ENCODE data around the gene KRT15.
A peak's percentile ranks its signal among the peaks of the same experiment; 100 is the strongest.

KRT15 gene

GRCh38 chr17:41523225-41523593 lies 4.5 kb upstream of the KRT15 start:
- no peak for DNase-seq

- no peak for DNase-seq
Observed at GRCh38 chr17:41522301-41523224, 3.9 kb upstream of the KRT15 start.

DNA sequence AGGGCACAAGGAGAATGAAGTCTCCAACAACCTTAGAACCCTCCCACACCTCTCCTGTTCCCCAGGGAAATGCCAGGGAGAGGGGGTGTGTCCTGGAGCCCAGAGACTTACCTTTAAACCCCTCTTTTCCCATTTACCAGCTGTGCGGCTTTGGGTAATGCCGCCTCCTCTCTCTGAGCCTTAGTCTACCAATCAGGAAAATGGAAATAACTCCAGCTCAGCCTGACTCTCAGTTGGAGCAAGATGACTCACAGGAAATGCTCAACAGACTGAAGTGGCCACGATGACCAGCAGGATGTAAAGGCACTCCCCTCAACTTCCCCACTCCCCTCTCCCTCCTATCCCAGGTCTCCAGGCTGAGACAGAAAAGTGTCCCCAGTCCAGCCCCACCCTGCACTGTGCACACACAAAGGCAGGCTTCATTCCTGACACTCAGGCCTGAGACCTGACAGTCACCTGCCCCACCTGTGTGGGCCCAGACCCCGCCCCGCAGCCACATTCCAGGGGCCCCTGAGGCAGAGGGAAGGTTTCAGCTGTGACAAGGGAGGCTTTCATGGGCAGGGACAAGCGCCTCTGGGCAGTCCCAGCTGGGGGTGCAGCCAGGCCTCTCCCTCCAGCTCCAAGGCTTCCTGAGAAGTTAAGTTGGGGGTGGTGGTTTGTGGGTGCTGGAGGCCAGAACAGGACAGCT lies 3.0 kb upstream of the KRT15 start:
- DNase-seq, result peak; percentile 7 to 14

DNA sequence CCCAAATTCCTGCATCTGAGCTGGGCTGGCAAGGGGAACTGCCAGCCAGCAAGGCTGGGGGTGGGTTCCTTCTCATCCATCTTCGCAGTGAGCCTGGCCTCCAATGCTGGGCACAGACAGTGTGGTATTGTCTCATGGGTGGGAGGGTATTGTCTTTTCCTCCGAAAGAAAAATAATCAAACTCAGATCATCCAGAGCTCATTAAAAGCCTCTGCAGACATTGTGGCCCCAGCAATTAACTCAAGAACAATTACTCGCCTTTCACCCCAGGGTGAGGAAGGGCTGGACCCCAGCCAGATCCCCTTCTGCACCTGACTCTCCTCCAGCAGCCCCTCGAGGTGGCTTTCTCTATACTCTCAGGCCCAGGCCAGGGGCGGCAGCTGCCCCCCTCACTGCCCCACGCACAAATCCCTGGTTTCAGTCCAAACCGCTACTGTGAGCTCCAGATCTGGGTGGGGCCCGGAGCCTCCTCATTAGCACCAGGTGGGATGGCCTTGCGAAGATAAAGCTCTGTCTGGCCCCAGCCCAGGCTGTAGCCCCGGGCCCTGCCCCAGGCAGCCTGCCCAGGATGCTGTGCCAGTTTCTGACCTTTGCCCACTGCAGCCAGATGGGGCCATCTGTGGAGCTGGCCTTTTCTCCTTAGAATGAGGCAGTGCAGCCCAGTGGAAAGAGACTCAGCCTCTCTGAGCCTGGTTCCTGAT lies 2.3 kb upstream of the KRT15 start:
- DNase-seq, result no peak

- DNase-seq, result no peak
Observed at GRCh38 chr17:41519501-41520224, 973 bp upstream of the KRT15 start.

DNA sequence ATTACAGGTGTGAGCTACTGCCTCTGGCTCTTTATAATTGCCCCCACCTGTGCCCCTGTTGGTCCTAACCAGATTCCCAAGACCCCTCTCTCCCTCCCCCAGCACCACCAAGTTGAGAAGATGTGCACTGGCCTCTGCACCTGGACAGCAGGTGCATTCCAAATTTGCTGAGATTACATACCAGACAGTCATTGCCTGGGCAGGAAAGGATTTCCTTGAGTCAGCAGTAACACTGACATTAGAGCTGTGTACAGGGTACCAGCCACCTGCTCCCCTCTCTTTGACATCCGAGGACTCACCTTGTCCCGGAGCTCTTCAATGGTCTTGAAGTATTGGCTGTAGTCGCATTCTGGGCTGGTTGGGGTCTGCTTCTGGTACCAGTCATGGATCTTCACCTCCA lies 659 bp downstream of the KRT15 start:
- no peak for DNase-seq

GRCh38 chr17:41516830-41517283 lies 1.8 kb downstream of the KRT15 start:
- DNase-seq, result no peak

GRCh38 chr17:41516147-41516829 lies 2.4 kb downstream of the KRT15 start:
- DNase-seq, result no peak

DNA sequence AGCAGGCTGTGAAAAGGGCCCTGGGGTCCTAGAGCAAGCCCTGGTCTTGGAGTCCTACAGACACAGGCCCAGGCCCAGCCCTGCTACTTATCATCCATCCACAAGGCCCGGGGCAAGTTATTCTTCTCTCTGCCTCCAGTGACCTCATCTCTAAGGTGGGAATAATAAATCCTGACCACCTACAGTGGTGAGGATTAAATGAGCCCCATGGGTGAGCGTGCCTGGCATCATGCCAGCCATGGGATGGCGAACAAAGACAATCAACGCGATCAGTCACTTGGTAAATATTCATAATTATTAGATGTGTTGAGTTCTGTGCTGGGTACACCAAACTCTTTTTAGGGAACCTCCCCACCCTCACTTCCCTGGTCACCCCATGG lies 5.5 kb downstream of the KRT15 start:
- no peak for DNase-seq

GRCh38 chr17:41512546-41513167 lies 6.0 kb downstream of the KRT15 start:
- DNase-seq, result peak in 1 of 2 donors; percentile 29

DNA sequence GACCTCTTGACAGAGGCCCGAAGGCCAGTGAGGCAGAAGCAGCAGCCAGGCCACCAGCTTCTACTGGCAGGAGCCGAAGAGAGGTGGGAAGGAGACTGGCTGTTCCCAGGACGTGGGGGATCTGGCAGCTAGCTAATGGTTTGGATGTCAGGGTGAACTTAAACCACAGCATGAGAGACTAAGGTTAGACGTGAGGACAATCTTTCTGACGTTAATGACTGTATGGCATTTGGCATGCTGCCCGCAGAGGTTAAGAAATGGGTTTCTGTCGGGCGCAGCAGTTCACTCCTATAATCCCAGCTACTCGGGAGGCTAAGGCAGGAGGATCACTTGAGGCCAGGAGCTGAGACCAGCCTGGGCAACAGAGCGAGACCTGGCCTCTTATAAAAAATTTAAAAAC lies 7.0 kb downstream of the KRT15 start:
- DNase-seq, result no peak

- DNase-seq, result no peak
Observed at GRCh38 chr17:41511116-41511515, 7.6 kb downstream of the KRT15 start.

- DNase-seq, result no peak
Observed at GRCh38 chr17:41510251-41511065, 8.2 kb downstream of the KRT15 start.

- no peak for DNase-seq
Observed at GRCh38 chr17:41507315-41507880, 11.3 kb downstream of the KRT15 start.

DNA sequence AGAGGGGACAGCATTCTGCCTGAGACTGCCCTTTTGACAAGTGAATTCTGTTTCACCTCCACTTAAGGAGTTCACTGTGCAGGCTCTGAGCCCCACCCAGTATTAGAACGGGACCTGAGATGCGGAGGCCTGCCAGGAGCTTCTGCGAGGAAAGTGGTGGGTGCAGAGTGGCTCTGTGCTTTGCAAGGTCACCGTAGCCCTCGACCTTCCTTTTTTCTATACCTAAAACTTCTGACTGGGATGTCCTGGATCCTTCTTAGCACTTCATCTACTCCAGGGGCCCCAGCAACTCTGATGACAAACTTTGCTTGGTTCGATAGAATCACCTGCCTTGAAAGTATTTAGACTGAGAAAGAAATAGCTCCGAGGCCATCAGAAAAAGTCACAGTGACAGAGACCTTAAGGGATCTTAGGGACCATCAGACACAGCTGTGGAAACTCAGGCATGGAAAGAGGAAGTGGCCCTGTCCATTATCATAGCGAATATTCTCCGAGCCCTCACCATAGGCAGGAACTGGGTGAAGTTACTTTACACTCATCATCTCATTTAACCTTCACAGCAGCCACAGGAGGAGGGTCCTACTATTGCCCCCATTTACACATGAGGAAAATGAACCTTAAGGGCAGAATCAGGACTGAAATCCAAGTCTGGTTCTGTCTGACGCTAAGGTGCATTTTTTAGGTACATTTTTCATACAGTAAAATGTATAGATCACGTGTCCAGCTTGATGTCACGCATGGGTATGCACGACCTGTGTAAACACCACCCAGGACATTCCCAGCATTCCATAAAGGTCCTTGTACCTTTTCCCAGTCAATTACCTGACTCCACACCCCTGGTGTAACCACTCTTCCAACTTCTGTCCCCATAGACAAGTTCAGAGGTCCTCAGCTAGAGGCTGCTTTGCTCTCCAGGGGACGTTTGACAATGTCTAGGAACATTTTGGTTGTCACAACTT lies 12.6 kb downstream of the KRT15 start:
- DNase-seq, result peak in 1 of 2 donors; percentile 23

DNA sequence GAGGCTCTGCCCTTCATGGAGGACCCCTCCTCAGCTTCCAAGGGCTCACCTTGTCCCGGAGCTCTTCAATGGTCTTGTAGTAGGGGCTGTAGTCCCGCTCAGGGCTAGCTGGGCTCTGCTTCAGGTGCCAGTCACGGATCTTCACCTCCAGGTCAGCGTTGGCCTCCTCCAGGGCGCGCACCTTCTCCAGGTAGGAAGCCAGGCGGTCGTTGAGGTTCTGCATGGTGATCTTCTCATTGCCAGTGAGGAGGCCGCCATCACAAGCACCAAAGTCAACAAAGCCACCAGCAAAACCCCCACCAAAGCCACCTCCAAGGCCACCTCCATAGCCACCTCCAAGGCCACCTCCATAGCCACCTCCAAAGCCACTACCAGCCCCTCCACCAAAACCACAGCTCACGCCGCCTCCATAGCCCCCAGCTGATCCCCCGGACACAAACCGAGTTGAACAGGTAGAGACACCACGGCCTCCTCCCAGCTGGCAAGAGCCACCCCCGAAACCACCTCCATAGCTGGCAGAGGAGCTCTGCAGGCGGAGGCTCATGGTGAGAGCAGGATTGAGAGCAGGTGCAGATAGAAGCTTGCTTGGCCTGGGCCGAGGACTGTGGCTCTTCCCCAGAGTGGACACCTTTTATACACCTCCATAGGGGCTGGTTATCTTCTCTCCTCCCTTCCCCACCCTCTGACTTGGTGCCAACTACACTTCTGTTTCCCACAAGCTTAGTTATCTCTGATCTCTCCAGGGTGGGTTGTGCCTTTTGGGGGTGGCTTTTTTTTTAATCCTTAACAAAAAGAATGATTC lies 13.5 kb downstream of the KRT15 start, which contains the start of gene KRT13:
TSS of gene KRT13 (minus strand) at position 606 of the 802 bp plus-strand sequence. CDS start at position 544, 62 bp downstream.
- DNase-seq, result no peak

DNA sequence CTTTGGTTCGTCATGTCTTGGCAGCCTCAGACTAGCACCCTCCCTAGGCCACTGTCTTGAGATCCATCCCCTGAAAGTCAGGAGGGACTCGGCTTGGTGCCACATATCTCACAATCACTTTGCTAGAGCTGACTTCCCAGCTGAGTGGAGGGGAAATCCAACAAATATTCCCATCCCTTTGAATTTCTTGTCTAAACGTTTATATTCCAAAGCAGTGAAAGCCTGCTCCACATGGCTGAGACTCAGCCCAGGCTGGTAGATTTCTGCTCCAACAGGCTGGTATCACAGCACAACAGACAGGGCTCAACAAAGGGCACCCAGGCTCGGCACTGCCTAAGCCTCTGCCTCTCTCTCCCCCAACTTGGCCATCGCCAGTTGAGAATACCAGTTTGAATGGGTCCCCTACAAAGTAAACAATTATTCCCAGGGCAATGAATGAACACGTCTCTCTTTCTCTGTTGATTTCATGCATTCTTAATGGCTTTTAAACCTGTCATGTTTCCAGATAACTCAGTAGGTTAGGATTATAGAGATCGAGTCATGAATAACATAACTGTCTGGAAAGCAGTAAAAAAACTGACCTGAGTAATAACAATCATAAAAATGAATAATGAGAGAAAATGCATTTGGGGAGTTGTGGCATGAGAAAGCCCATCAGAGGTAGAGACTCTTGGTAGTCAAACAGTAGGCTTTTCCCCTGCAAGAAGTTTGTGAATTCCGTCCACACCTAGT lies 14.3 kb downstream of the KRT15 start:
- no peak for DNase-seq

Data from inflammatory macrophage treated with lipopolysaccharide for 1 hour (primary cell).